Stimulated activated naive B cell treated with anti-CD40 and anti-IgM and Interleukin-4, amounts not matched to agents 10 μg/mL and 1 μg/mL and 100 μg/mL, for 72 hours (primary cell): ENCODE data around the gene GGNBP2.

Experiments
- ATAC-seq, 2 donors: fragments of 150-1000 bp; cut with Tn5 transposase; replicated peaks; 2 replicates each; pipeline ENCODE4 v1.10.0; 2021; ENCODE audit warnings: moderate library complexity in 1 of 2
- DNase-seq: peaks from one replicate; pipeline ENCODE4 v3.0.0; 2021
- H3K27ac Mint-ChIP-seq: one replicate; pipeline ENCODE4 v1.8.0; 2022; ENCODE audit warnings: mild to moderate bottlenecking, mixed read lengths
- H3K27me3 Mint-ChIP-seq, 2 donors: one replicate each; pipeline ENCODE4 v1.8.0; 2022; ENCODE audit warnings: mixed read lengths in 2 of 2
- H3K36me3 Mint-ChIP-seq, 2 donors: one replicate each; pipeline ENCODE4 v1.8.0; 2022; ENCODE audit warnings: mixed read lengths in 2 of 2, mild to moderate bottlenecking in 1 of 2
- H3K4me1 Mint-ChIP-seq, 2 donors: one replicate each; pipeline ENCODE4 v1.8.0; 2022; ENCODE audit warnings: mixed read lengths in 2 of 2, mild to moderate bottlenecking in 1 of 2
- H3K4me3 Mint-ChIP-seq, 2 donors: one replicate each; pipeline ENCODE4 v1.8.0; 2022; ENCODE audit warnings: mild to moderate bottlenecking in 2 of 2, mixed read lengths in 2 of 2, moderate library complexity in 1 of 2
- H3K9me3 Mint-ChIP-seq, 2 donors: one replicate each; pipeline ENCODE4 v1.8.0; 2022; ENCODE audit warnings: mixed read lengths in 2 of 2, mild to moderate bottlenecking in 1 of 2

GGNBP2 gene

GRCh38 chr17:36631022-36631421 is 86.3 kb downstream of the GGNBP2 start:
- ATAC-seq (no peak), DNase-seq (no peak)
- H3K4me1 Mint-ChIP-seq, result peaks cover 4 to 10% of the 10 kb centered on the region in 2 donors
- no peak overlapping the region for H3K4me3 Mint-ChIP-seq
- H3K36me3 Mint-ChIP-seq, result peaks cover 0 to 3% of the 10 kb centered on the region in 2 donors
- no peak overlapping the region for H3K27ac Mint-ChIP-seq
- peaks cover 20 to 31% of the 10 kb centered on the region in 2 donors for H3K27me3 Mint-ChIP-seq
- H3K9me3 Mint-ChIP-seq, result no peaks in the 10 kb centered on the region

- ATAC-seq (no peak), DNase-seq (no peak)
- Mint-ChIP-seq H3K9me3 (no peaks in the 10 kb centered on the region), H3K27me3 (peaks cover 23 to 40% of the 10 kb centered on the region in 2 donors), H3K36me3 (peaks cover 0 to 3% of the 10 kb centered on the region in 2 donors), H3K27ac (no peak overlapping the region), H3K4me3 (no peak overlapping the region), H3K4me1 (peaks cover 4 to 10% of the 10 kb centered on the region in 2 donors)
Measured at GRCh38 chr17:36632916-36633771, 88.4 kb downstream of the GGNBP2 start.
